H9 (cell line): ENCODE results near the gene SKAP1. TPM values are rescaled to one million over a fixed set of nuclear protein-coding genes. Genes with fewer than 3 reads are reported as not detected.

Experiments used
- DNase-seq: peaks from one replicate; pipeline ENCODE4 v3.0.0-alpha.2; 2017
- H2AFZ ChIP-seq: one replicate; pipeline ENCODE4 v1.6.1; 2013; ENCODE audit warnings: mild to moderate bottlenecking, low read length, control low read depth, moderate library complexity
- H2AK5ac ChIP-seq: 2 replicates; pipeline ENCODE4 v1.6.1; 2013; ENCODE audit warnings: low read length, control low read depth, mixed read lengths; ENCODE audit not compliant: insufficient read length
- H2BK120ac ChIP-seq: one replicate; pipeline ENCODE4 v1.6.1; 2013; ENCODE audit warnings: low read depth, mild to moderate bottlenecking, low read length, control low read depth, inconsistent platforms; ENCODE audit not compliant: poor library complexity, severe bottlenecking
- H2BK12ac ChIP-seq: 2 replicates; pipeline ENCODE4 v1.6.1; 2013; ENCODE audit warnings: low read length, control low read depth, mixed read lengths, low read depth; ENCODE audit not compliant: insufficient read length
- H2BK15ac ChIP-seq: 2 replicates; pipeline ENCODE4 v1.6.1; 2013; ENCODE audit warnings: low read depth, low read length, control low read depth
- H2BK20ac ChIP-seq: one replicate; pipeline ENCODE4 v1.6.1; 2013; ENCODE audit warnings: low read depth, mild to moderate bottlenecking, low read length, control low read depth, inconsistent platforms; ENCODE audit not compliant: poor library complexity, severe bottlenecking
- H2BK5ac ChIP-seq: 2 replicates; pipeline ENCODE4 v1.6.1; 2013; ENCODE audit warnings: low read length, control low read depth, mixed read lengths; ENCODE audit not compliant: insufficient read length
- H3K14ac ChIP-seq: 2 replicates; pipeline ENCODE4 v1.6.1; 2013; ENCODE audit warnings: low read length, control low read depth; ENCODE audit not compliant: insufficient read depth
- H3K18ac ChIP-seq: 2 replicates; pipeline ENCODE4 v1.6.1; 2013; ENCODE audit warnings: low read depth, mild to moderate bottlenecking, mixed read lengths, low read length, control low read depth; ENCODE audit not compliant: insufficient read length
- H3K23ac ChIP-seq: 2 replicates; pipeline ENCODE4 v1.6.1; 2013; ENCODE audit warnings: low read length, control low read depth, mixed read lengths, low read depth; ENCODE audit not compliant: insufficient read length
- H3K23me2 ChIP-seq: 2 replicates; pipeline ENCODE4 v1.6.1; 2013; ENCODE audit warnings: low read depth, mild to moderate bottlenecking, mixed read lengths, low read length, control low read depth; ENCODE audit not compliant: insufficient read length, poor library complexity, severe bottlenecking
- H3K27ac ChIP-seq: 2 replicates; pipeline ENCODE4 v1.5.1; 2013; ENCODE audit warnings: low read length, control low read depth, mixed read lengths, low read depth; ENCODE audit not compliant: insufficient read length
- H3K27me3 ChIP-seq: 2 replicates; pipeline ENCODE4 v1.6.1; 2013; ENCODE audit warnings: low read length, control low read depth, inconsistent platforms; ENCODE audit not compliant: insufficient read depth
- H3K4ac ChIP-seq: 2 replicates; pipeline ENCODE4 v1.6.1; 2013; ENCODE audit warnings: low read depth, mild to moderate bottlenecking, control low read depth, inconsistent platforms, low read length, moderate library complexity
- H3K4me1 ChIP-seq: 2 replicates; pipeline ENCODE4 v1.6.1; 2013; ENCODE audit warnings: low read length, control low read depth, inconsistent platforms; ENCODE audit not compliant: insufficient read depth
- H3K4me2 ChIP-seq: 2 replicates; pipeline ENCODE4 v1.6.1; 2013; ENCODE audit warnings: low read length, control low read depth, mixed read lengths; ENCODE audit not compliant: insufficient read length, insufficient read depth
- H3K56ac ChIP-seq: 2 replicates; pipeline ENCODE4 v1.6.1; 2013; ENCODE audit warnings: low read depth, mild to moderate bottlenecking, mixed read lengths, low read length, control low read depth; ENCODE audit not compliant: insufficient read length
- H3K79me1 ChIP-seq: 2 replicates; pipeline ENCODE4 v1.6.1; 2013; ENCODE audit warnings: low read depth, mild to moderate bottlenecking, moderate library complexity, low read length, control low read depth, inconsistent platforms; ENCODE audit not compliant: insufficient read depth, poor library complexity, severe bottlenecking
- H3K79me2 ChIP-seq: 2 replicates; pipeline ENCODE4 v1.6.1; 2013; ENCODE audit warnings: low read length, control low read depth, inconsistent platforms; ENCODE audit not compliant: insufficient read depth
- H3K9ac ChIP-seq: 2 replicates; pipeline ENCODE4 v1.6.1; 2013; ENCODE audit warnings: low read length, control low read depth, mixed read lengths; ENCODE audit not compliant: insufficient read length; ENCODE audit errors: extremely low read depth
- H3K9me3 ChIP-seq: one replicate; pipeline ENCODE4 v1.6.1; 2013; ENCODE audit warnings: low read depth, low read length, inconsistent platforms; ENCODE audit not compliant: control insufficient read depth
- H3T11ph ChIP-seq: one replicate; pipeline ENCODE4 v1.6.1; 2013; ENCODE audit warnings: mild to moderate bottlenecking, low read length, control low read depth, inconsistent platforms
- H4K20me1 ChIP-seq: one replicate; pipeline ENCODE4 v1.6.1; 2013; ENCODE audit not compliant: control insufficient read depth, insufficient read length, insufficient read depth
- H4K5ac ChIP-seq: 2 replicates; pipeline ENCODE4 v1.6.1; 2013; ENCODE audit warnings: low read depth, mild to moderate bottlenecking, mixed read lengths, low read length, control low read depth; ENCODE audit not compliant: insufficient read length
- H4K8ac ChIP-seq: replicated peaks from 2 replicates; pipeline ENCODE4 v1.6.1; 2013; ENCODE audit warnings: low read length, control low read depth, mixed read lengths, low read depth; ENCODE audit not compliant: insufficient read length
- H4K91ac ChIP-seq: 2 replicates; pipeline ENCODE4 v1.6.1; 2013; ENCODE audit warnings: low read depth, mild to moderate bottlenecking, moderate library complexity, mixed read lengths, low read length, control low read depth; ENCODE audit not compliant: insufficient read length
- H3K27ac Mint-ChIP-seq, 3 experiments: 2 replicates in 2 of 3; 3 replicates in 1 of 3; pipeline ENCODE4 v1.8.0; 2020 to 2021; ENCODE audit warnings: mixed read lengths in 3 of 3, mild to moderate bottlenecking in 1 of 3, moderate library complexity in 1 of 3
- H3K27me3 Mint-ChIP-seq: 2 replicates; pipeline ENCODE4 v1.8.0; 2021; ENCODE audit warnings: low read depth, mild to moderate bottlenecking, moderate library complexity, mixed read lengths
- H3K36me3 Mint-ChIP-seq, 3 experiments: 2 replicates in 2 of 3; 3 replicates in 1 of 3; pipeline ENCODE4 v1.8.0; 2020 to 2021; ENCODE audit warnings: low read depth in 3 of 3, mixed read lengths in 3 of 3; ENCODE audit not compliant: insufficient read depth in 1 of 3
- H3K4me1 Mint-ChIP-seq, 2 experiments: 2 replicates each; pipeline ENCODE4 v1.8.0; 2020; ENCODE audit warnings: mixed read lengths in 2 of 2
- H3K4me3 Mint-ChIP-seq, 2 experiments: 2 replicates in 1 of 2; 3 replicates in 1 of 2; pipeline ENCODE4 v1.8.0; 2020 to 2021; ENCODE audit warnings: mild to moderate bottlenecking in 2 of 2, mixed read lengths in 2 of 2, moderate library complexity in 1 of 2
- H3K9me3 Mint-ChIP-seq, 2 experiments: 2 replicates in 1 of 2; 3 replicates in 1 of 2; pipeline ENCODE4 v1.8.0; 2020; ENCODE audit warnings: mild to moderate bottlenecking in 2 of 2, mixed read lengths in 2 of 2, moderate library complexity in 1 of 2
- CTCF ChIP-seq: fragments of 200-600 bp; sonication (generic); conservative IDR thresholded peaks from 3 replicates; pipeline ENCODE4 v1.8.0; 2021; ENCODE audit warnings: antibody characterized with exemption, mild to moderate bottlenecking
- WGBS: extraction: QIAGEN DNeasy Blood & Tissue Kit; methylation state at CpG from one replicate; pipeline ENCODE4 v1.1.7; 2013; ENCODE audit warnings: missing lambda C conversion rate, low lambda C conversion rate, mixed read lengths; ENCODE audit not compliant: insufficient read length; ENCODE audit errors: extremely low coverage; 5-methylcytosine and 5-hydroxymethylcytosine counted together
- total RNA-seq: library from RNA; stranded (reverse); gene quantifications from 2 replicates; pipeline ENCODE4 v1.2.1, GENCODE V29; 2021

The SKAP1 gene
- total RNA-seq, 1 experiment from 2014 or later, result not detected

GRCh38 chr17:48251950-48252349 is 178.1 kb downstream of the SKAP1 start:
- Histone ChIP-seq H3K79me1 (no peaks in the 10 kb centered on the region), H3K18ac (no peak overlapping the region), H3K14ac (no peak overlapping the region), H3T11ph (no peak overlapping the region), H2AFZ (no peak overlapping the region), H2BK12ac (no peak overlapping the region), H3K9ac (no peak overlapping the region), H3K79me2 (no peaks in the 10 kb centered on the region), H2AK5ac (no peak overlapping the region), H3K4me2 (no peak overlapping the region), H4K8ac (no peak overlapping the region), H2BK15ac (no peak overlapping the region), H4K91ac (no peak overlapping the region), H4K20me1 (no peaks in the 10 kb centered on the region), H3K4me1 (0 out of 2 replicates have a peak, but pooled peaks cover 3% of the 10 kb centered on the region), H2BK20ac (no peak overlapping the region), H3K9me3 (no peaks in the 10 kb centered on the region), H3K4ac (no peak overlapping the region), H2BK120ac (no peak overlapping the region), H3K27ac (no peak overlapping the region), H3K23me2 (no peaks in the 10 kb centered on the region), H3K23ac (no peak overlapping the region), H2BK5ac (no peak overlapping the region), H3K27me3 (no peaks in the 10 kb centered on the region), H3K56ac (no peak overlapping the region), H4K5ac (no peak overlapping the region)
- no peaks in the 10 kb centered on the region for H3K9me3 Mint-ChIP-seq
- no peak for TF ChIP-seq CTCF
- H3K36me3 Mint-ChIP-seq, result no peaks in the 10 kb centered on the region
- peak overlapping the region in 1 of 3 experiments; percentile 5; a peak in 1 of 7 replicates for H3K27ac Mint-ChIP-seq
- H3K27me3 Mint-ChIP-seq, result no peaks in the 10 kb centered on the region; the same call in 1 of the 2 replicates
- no CpG with 5 or more reads among the region's 3 CpGs for WGBS
- no peak overlapping the region for H3K4me3 Mint-ChIP-seq
- H3K4me1 Mint-ChIP-seq, result peaks cover 12 to 17% of the 10 kb centered on the region in 2 experiments
- DNase-seq, result no peak
